K562 (cell line): Measurements from ENCODE around the gene MAPRE2. TPM values are rescaled to one million over a fixed set of nuclear protein-coding genes. Genes with fewer than 3 reads are reported as not detected.

Source experiments
- ATAC-seq: fragments of 200-7000 bp; cut with Tn5 transposase; 3 replicates; pipeline ENCODE4 v1.9.1; 2020; ENCODE audit warnings: moderate library complexity
- BruUV-seq: library from RNA; stranded (reverse); fragments of 400-500 nt; replicated peaks from 2 replicates; lab custom pipeline; 2021; lab: Mats Ljungman, UMichigan
- CTCF ChIA-PET: fragments of 300-600 bp; formaldehyde crosslinking; extraction: SDS; loops from one replicate; lab custom pipeline; 2021; ENCODE audit warnings: low intra/inter-chr PET ratio; lab: Yijun Ruan, JAX
- POLR2A ChIA-PET: fragments of 300-600, 350-650 bp; sonication (Branson Sonifier 250); formaldehyde crosslinking; extraction: SDS; loops from one replicate; lab custom pipeline; 2021; ENCODE audit warnings: antibody characterized with exemption, inconsistent platforms; lab: Yijun Ruan, JAX
- DNase-seq, 4 experiments: peaks; one replicate each; pipeline versions ENCODE4 v3.0.0 to v3.0.0-alpha.2; 2011 to 2018; ENCODE audit warnings: low spot score in 3 of 4, mixed read lengths in 3 of 4; ENCODE audit errors: extremely low read depth in 1 of 4
- FAIRE-seq: peaks from 2 replicates; lab custom pipeline; 2011; peaks lifted over from hg19 to GRCh38; lab: Jason Lieb, UNC
- H2AFZ ChIP-seq: 2 replicates; pipeline ENCODE4 v1.6.0; 2011; ENCODE audit warnings: low read depth, low read length, control low read depth, inconsistent platforms
- H3K27ac ChIP-seq: fragments of 200-600 bp; 3 replicates; pipeline ENCODE4 v1.8.0; 2011; ENCODE audit warnings: low read depth, mild to moderate bottlenecking, control low read depth, inconsistent platforms, low read length, moderate library complexity, mixed read lengths; ENCODE audit errors: extremely low read depth
- H3K27me3 ChIP-seq, 2 experiments: fragments of 300-600 bp in 1 of 2; 2 replicates in 1 of 2; 3 replicates in 1 of 2; pipeline versions ENCODE4 v1.6.0 to v1.8.0; 2011; ENCODE audit warnings: inconsistent platforms in 2 of 2, low read length in 2 of 2, mild to moderate bottlenecking in 1 of 2, mixed read lengths in 1 of 2, moderate library complexity in 1 of 2; ENCODE audit not compliant: control insufficient read depth in 2 of 2, insufficient read depth in 2 of 2
- H3K36me3 ChIP-seq: fragments of 300-600 bp; 3 replicates; pipeline ENCODE4 v1.8.0; 2011; ENCODE audit warnings: mild to moderate bottlenecking, low read length, inconsistent platforms; ENCODE audit not compliant: control insufficient read depth, insufficient read depth
- H3K4me1 ChIP-seq, 2 experiments: fragments of 200-600 bp in 1 of 2; replicated peaks in 1 of 2; 2 replicates in 1 of 2; 3 replicates in 1 of 2; pipeline versions ENCODE4 v1.5.1 to v1.8.0; 2011; ENCODE audit warnings: inconsistent platforms in 2 of 2, low read length in 2 of 2, mild to moderate bottlenecking in 1 of 2, mixed read lengths in 1 of 2, moderate library complexity in 1 of 2; ENCODE audit not compliant: control insufficient read depth in 2 of 2, insufficient read depth in 2 of 2
- H3K4me2 ChIP-seq: 2 replicates; pipeline ENCODE4 v1.6.1; 2011; ENCODE audit warnings: low read length, control low read depth, inconsistent platforms, mixed read lengths; ENCODE audit not compliant: insufficient read depth
- H3K4me3 ChIP-seq: fragments of 200-600 bp; sonication (generic), shearing (Covaris generic); 2 replicates; pipeline ENCODE4 v1.5.1; 2016; ENCODE audit warnings: control low read depth, inconsistent platforms
- H3K79me2 ChIP-seq: fragments of 200-600 bp; 3 replicates; pipeline ENCODE4 v1.8.0; 2011; ENCODE audit warnings: low read length, inconsistent platforms; ENCODE audit not compliant: control insufficient read depth, insufficient read depth
- H3K9ac ChIP-seq, 2 experiments: 2 replicates each; pipeline versions ENCODE4 v1.6.0 to v1.6.1; 2011; ENCODE audit warnings: low read depth in 2 of 2, low read length in 2 of 2, control low read depth in 1 of 2, inconsistent platforms in 1 of 2, mild to moderate bottlenecking in 1 of 2, mixed read lengths in 1 of 2; ENCODE audit not compliant: insufficient read depth in 1 of 2
- H3K9me1 ChIP-seq: one replicate; pipeline ENCODE4 v1.6.0; 2011; ENCODE audit warnings: inconsistent platforms, mild to moderate bottlenecking, low read length, moderate library complexity; ENCODE audit not compliant: control insufficient read depth, insufficient read depth
- H3K9me3 ChIP-seq: replicated peaks from 2 replicates; pipeline ENCODE4 v1.5.1; 2011; ENCODE audit warnings: low read depth, low read length, inconsistent platforms; ENCODE audit not compliant: control insufficient read depth, insufficient read depth
- H4K20me1 ChIP-seq: replicated peaks from 2 replicates; pipeline ENCODE4 v1.6.1; 2011; ENCODE audit warnings: low read length, inconsistent platforms, mixed read lengths; ENCODE audit not compliant: control insufficient read depth, insufficient read depth
- ATF4 ChIP-seq: fragments of 450-650 bp; formaldehyde crosslinking; IDR thresholded peaks from 2 replicates; pipeline ENCODE4 v1.4.0; 2022; ENCODE audit warnings: mild to moderate bottlenecking, moderate library complexity
- CEBPB ChIP-seq: fragments of 450-650 bp; IDR thresholded peaks from 2 replicates; pipeline ENCODE4 v1.6.1; 2016; ENCODE audit warnings: missing genetic modification characterization, missing compliant biosample characterization
- HDAC2 ChIP-seq: fragments of 450-650 bp; IDR thresholded peaks from 2 replicates; pipeline ENCODE4 v1.6.1; 2016; ENCODE audit warnings: mild to moderate bottlenecking
- HOXB6 ChIP-seq: fragments of 250-450 bp; sonication (Bioruptor Pico); IDR thresholded peaks from 2 replicates; pipeline ENCODE4 v1.5.1; 2022; ENCODE audit warnings: mild to moderate bottlenecking, borderline replicate concordance
- NFE2 ChIP-seq: IDR thresholded peaks from 2 replicates; pipeline ENCODE4 v1.6.1; 2014; ENCODE audit warnings: antibody characterized with exemption, low read depth
- NFIC ChIP-seq: fragments of 450-650 bp; IDR thresholded peaks from 2 replicates; pipeline ENCODE4 v1.6.1; 2017; ENCODE audit warnings: mild to moderate bottlenecking, inconsistent platforms
- SRSF9 ChIP-seq: fragments of 200-400 bp; formaldehyde crosslinking; IDR thresholded peaks from 2 replicates; pipeline ENCODE4 v1.6.1; 2017; ENCODE audit warnings: low read depth, low read length, borderline replicate concordance
- ZNF316 ChIP-seq: fragments of 450-650 bp; IDR thresholded peaks from 2 replicates; pipeline ENCODE4 v1.6.1; 2016
- ZNF436 ChIP-seq: fragments of 250-450, 450-650 bp; sonication (Bioruptor Pico); formaldehyde crosslinking; IDR thresholded peaks from 2 replicates; pipeline ENCODE4 v1.7.0; 2020; ENCODE audit warnings: mild to moderate bottlenecking
- WGBS: fragments of 100-300 bp; shearing (Covaris generic); methylation state at CpG from one replicate; pipeline ENCODE4 v1.1.6; 2016; ENCODE audit warnings: low coverage, mixed read lengths; ENCODE audit not compliant: insufficient coverage; ENCODE audit errors: missing lambda C conversion rate; 5-methylcytosine and 5-hydroxymethylcytosine counted together
- in situ Hi-C: fragments of 300-500 bp; cut with MboI; formaldehyde crosslinking; loops from 4 replicates; pipeline ENCODE4 v1.15.0; 2018; ENCODE audit warnings: inconsistent platforms, mixed read lengths
- intact Hi-C: fragments of 100-400 bp; cut with micrococcal nuclease; formaldehyde crosslinking; loops from 2 replicates; pipeline ENCODE4 v1.14.2; 2022
- polyA plus RNA-seq, 8 experiments: library from polyadenylated mRNA; depleted of rRNA in 4 of 8; stranded (reverse) in 5 of 8; unstranded in 3 of 8; fragments of >200 nt; fragmentation: Nextera tagmentation in 2 of 8; fragmentation: Illumina TruSeq in 1 of 8; extraction: Ambion mirVana in 2 of 8; extraction: Trizol in 1 of 8; gene quantifications; 2 replicates each; pipeline versions ENCODE4 v1.2.1 to v1.2.3, GENCODE V29; 2011 to 2014; ENCODE audit warnings: inconsistent platforms in 1 of 8, missing spikeins in 1 of 8
- total RNA-seq, 7 experiments: library from RNA; depleted of rRNA in 6 of 7; stranded (reverse); fragments of >200 nt in 6 of 7; fragmentation: Illumina TruSeq in 2 of 7; extraction: Trizol in 2 of 7; gene quantifications; 2 replicates each; pipeline versions ENCODE4 v1.2.1 to v1.2.3, GENCODE V29; 2011 to 2021; ENCODE audit warnings: low replicate concordance in 1 of 7
- TF ChIP-seq, protein P1 (sequence below): fragments of 250-450 bp; sonication (Bioruptor Pico); IDR thresholded peaks from 2 replicates; pipeline ENCODE4 v1.8.0; 2021; ENCODE audit warnings: borderline replicate concordance, mild to moderate bottlenecking, moderate library complexity; ENCODE audit not compliant: poor library complexity, severe bottlenecking

MAPRE2 gene
- total and polyA plus RNA-seq, 9 of the 15 experiments (the other 6 are each of a cell fraction or from before 2014, with no cell fraction given), result 32.3 to 70.7 (median 40.7) TPM

GRCh38 chr18:35089891-35090550 is 48.8 kb downstream of the MAPRE2 start (continued):
- no peak for TF ChIP-seq SRSF9
- no peak for TF ChIP-seq ZNF436
- TF ChIP-seq HDAC2, result no peak
- no peak for TF ChIP-seq HOXB6 (CRISPR knock-in tag)

DNA sequence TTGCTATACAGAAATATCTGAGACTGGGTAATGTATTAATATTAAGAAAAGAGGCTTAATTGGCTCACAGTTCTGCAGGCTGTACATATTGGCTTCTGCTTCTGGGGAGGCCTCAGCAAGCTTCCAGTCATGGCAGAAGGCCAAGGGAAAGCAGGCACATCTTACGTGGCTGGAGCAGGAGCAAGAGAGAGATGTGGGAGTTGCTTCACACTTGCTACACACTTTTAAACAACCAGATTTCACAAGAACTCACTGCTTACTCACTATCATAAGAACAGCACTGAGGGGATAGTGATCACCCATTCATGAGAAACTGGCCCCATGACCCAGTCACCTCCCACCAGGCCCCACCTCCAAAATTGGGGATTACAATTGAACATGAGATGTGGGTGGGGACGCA is 50.6 kb downstream of the MAPRE2 start:
- H3K4me2 ChIP-seq, result no peak overlapping the region
- CTCF ChIA-PET, result no interaction called here
- peaks cover 0 to 13% of the 10 kb centered on the region in 2 experiments; a peak in 3 of 5 replicates for H3K4me1 ChIP-seq
- TF ChIP-seq NFE2, result no peak
- TF ChIP-seq ZNF316, result peak; percentile 17; the same call in 1 of the 2 replicates
- TF ChIP-seq, protein P1, sequence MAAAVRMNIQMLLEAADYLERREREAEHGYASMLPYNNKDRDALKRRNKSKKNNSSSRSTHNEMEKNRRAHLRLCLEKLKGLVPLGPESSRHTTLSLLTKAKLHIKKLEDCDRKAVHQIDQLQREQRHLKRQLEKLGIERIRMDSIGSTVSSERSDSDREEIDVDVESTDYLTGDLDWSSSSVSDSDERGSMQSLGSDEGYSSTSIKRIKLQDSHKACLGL (CRISPR knock-in tag), result no peak
- peak; percentile 33 for TF ChIP-seq NFIC
- no peak for TF ChIP-seq ATF4 (CRISPR knock-in tag)
- 0 out of 2 replicates have a peak, but pooled peaks have one; percentile 22 for TF ChIP-seq CEBPB (tag)
- intact Hi-C loops, result no loop called here
- FAIRE-seq (no peak), DNase-seq (no peak), ATAC-seq (no peak)
- H3K36me3 ChIP-seq, result no peaks in the 10 kb centered on the region
- no peak overlapping the region for H3K9ac ChIP-seq
- 86% methylated on average over 2 of the region's 2 CpGs for WGBS
- no peaks in the 10 kb centered on the region for H4K20me1 ChIP-seq
- H3K27ac ChIP-seq, result no peak overlapping the region
- POLR2A ChIA-PET, result no interaction called here
- no peak overlapping the region for H2AFZ ChIP-seq
- H3K4me3 ChIP-seq, result no peak overlapping the region
- H3K79me2 ChIP-seq, result no peaks in the 10 kb centered on the region
- no peaks in the 10 kb centered on the region for H3K9me1 ChIP-seq
- in situ Hi-C loops, result no loop called here
- no peaks in the 10 kb centered on the region for H3K27me3 ChIP-seq
- no TSS peak for BruUV-seq
- H3K9me3 ChIP-seq, result no peaks in the 10 kb centered on the region
